SK-N-SH (cell line): ENCODE measurements around the gene MYOM3. TPM values are rescaled to one million over a fixed set of nuclear protein-coding genes. Genes with fewer than 3 reads are reported as not detected.

Experiments used
- CTCF ChIA-PET: fragments of 300-600, 350-600 bp; formaldehyde crosslinking; extraction: SDS; loops from one replicate; lab custom pipeline; 2021; lab: Yijun Ruan, JAX
- POLR2A ChIA-PET: fragments of 350-600 bp; sonication (Branson Sonifier 250); formaldehyde crosslinking; extraction: SDS; loops from one replicate; lab custom pipeline; 2020; ENCODE audit warnings: antibody characterized with exemption, inconsistent platforms; lab: Yijun Ruan, JAX
- DNase-seq: peaks from one replicate; pipeline ENCODE4 v3.0.0; 2012
- H2AFZ ChIP-seq: fragments of 200-600 bp; sonication (generic); 2 replicates; pipeline ENCODE4 v1.8.1; 2016; ENCODE audit warnings: antibody characterized with exemption, mild to moderate bottlenecking, low read depth
- H3F3A ChIP-seq: fragments of 200-600 bp; sonication (generic); replicated peaks from 2 replicates; pipeline ENCODE3; 2016; ENCODE audit warnings: antibody characterized with exemption, mild to moderate bottlenecking; ENCODE audit not compliant: insufficient read depth
- H3K27ac ChIP-seq, 2 experiments: fragments of 200-500 bp in 1 of 2; fragments of 200-600 bp in 1 of 2; sonication (Bioruptor generic) in 1 of 2; sonication (generic), shearing (Covaris generic) in 1 of 2; 2 replicates each; pipeline versions ENCODE4 v1.5.1 to v1.6.1; 2014 to 2016; ENCODE audit warnings: low read depth in 2 of 2, inconsistent platforms in 1 of 2, low read length in 1 of 2, mild to moderate bottlenecking in 1 of 2, mixed read lengths in 1 of 2
- H3K27me3 ChIP-seq: fragments of 200-600 bp; sonication (generic), shearing (Covaris generic); 2 replicates; pipeline ENCODE4 v1.6.1; 2016; ENCODE audit warnings: mixed run types; ENCODE audit not compliant: insufficient read depth
- H3K36me3 ChIP-seq, 2 experiments: fragments of 200-500 bp in 1 of 2; fragments of 200-600 bp in 1 of 2; sonication (Bioruptor generic) in 1 of 2; sonication (generic) in 1 of 2; replicated peaks in 1 of 2; 2 replicates each; pipeline versions ENCODE3 to v1.5.1; 2014 to 2016; ENCODE audit warnings: low read length in 1 of 2, mild to moderate bottlenecking in 1 of 2; ENCODE audit not compliant: insufficient read depth in 2 of 2, control insufficient read depth in 1 of 2
- H3K4me1 ChIP-seq, 2 experiments: fragments of 200-500 bp in 1 of 2; fragments of 200-600 bp in 1 of 2; sonication (Bioruptor generic) in 1 of 2; sonication (generic), shearing (Covaris generic) in 1 of 2; 2 replicates each; pipeline versions ENCODE4 v1.5.1 to v1.6.1; 2014 to 2016; ENCODE audit warnings: low read depth in 1 of 2, low read length in 1 of 2, mixed run types in 1 of 2; ENCODE audit not compliant: insufficient read depth in 2 of 2, control insufficient read depth in 1 of 2
- H3K4me2 ChIP-seq: fragments of 200-600 bp; sonication (generic), shearing (Covaris generic); 2 replicates; pipeline ENCODE4 v1.6.1; 2017; ENCODE audit warnings: mixed run types
- H3K4me3 ChIP-seq, 2 experiments: fragments of 200-500 bp in 1 of 2; fragments of 200-600 bp in 1 of 2; sonication (Bioruptor generic) in 1 of 2; sonication (generic), shearing (Covaris generic) in 1 of 2; 2 replicates each; pipeline versions ENCODE4 v1.5.1 to v1.8.1; 2014 to 2016; ENCODE audit warnings: low read depth in 2 of 2, inconsistent platforms in 1 of 2, low read length in 1 of 2, mild to moderate bottlenecking in 1 of 2, mixed read lengths in 1 of 2, moderate library complexity in 1 of 2
- H3K79me2 ChIP-seq: fragments of 200-600 bp; sonication (generic); 2 replicates; pipeline ENCODE4 v1.8.1; 2017; ENCODE audit warnings: mild to moderate bottlenecking; ENCODE audit not compliant: insufficient read depth
- H3K9ac ChIP-seq: fragments of 200-600 bp; sonication (generic); 2 replicates; pipeline ENCODE4 v1.6.1; 2017; ENCODE audit warnings: mixed run types
- H3K9me2 ChIP-seq: fragments of 200-600 bp; sonication (generic); 2 replicates; pipeline ENCODE4 v1.6.1; 2017; ENCODE audit warnings: mixed run types
- H3K9me3 ChIP-seq: fragments of 200-600 bp; sonication (generic); 2 replicates; pipeline ENCODE4 v1.6.1; 2017; ENCODE audit warnings: mixed run types, mild to moderate bottlenecking, moderate library complexity
- H4K20me1 ChIP-seq: fragments of 200-600 bp; sonication (generic); 2 replicates; pipeline ENCODE4 v1.6.1; 2017; ENCODE audit warnings: mild to moderate bottlenecking, mixed run types; ENCODE audit not compliant: insufficient read depth
- ELF1 ChIP-seq: IDR thresholded peaks from 2 replicates; pipeline ENCODE4 v1.4.0; 2012
- EZH2phosphoT487 ChIP-seq: fragments of 200-600 bp; sonication (generic); IDR thresholded peaks from 2 replicates; pipeline ENCODE4 v1.6.1; 2017; ENCODE audit warnings: low read depth, mixed run types, mild to moderate bottlenecking, antibody characterized with exemption, moderate library complexity, borderline replicate concordance
- FOXJ3 ChIP-seq: sonication (generic); formaldehyde crosslinking; IDR thresholded peaks from 2 replicates; pipeline ENCODE4 v1.5.1; 2020; ENCODE audit warnings: mild to moderate bottlenecking, missing genetic modification reagents
- FOXM1 ChIP-seq: IDR thresholded peaks from 2 replicates; pipeline ENCODE4 v1.4.0; 2012; ENCODE audit warnings: low read depth, mild to moderate bottlenecking
- GABPA ChIP-seq: IDR thresholded peaks from 2 replicates; pipeline ENCODE4 v1.4.0; 2012; ENCODE audit warnings: low read depth, mild to moderate bottlenecking
- JUND ChIP-seq: IDR thresholded peaks from 2 replicates; pipeline ENCODE4 v1.4.0; 2012
- MEF2A ChIP-seq: IDR thresholded peaks from 2 replicates; pipeline ENCODE4 v1.4.0; 2012; ENCODE audit warnings: low read depth, borderline replicate concordance
- NFIC ChIP-seq: IDR thresholded peaks from 2 replicates; pipeline ENCODE4 v1.4.0; 2012; ENCODE audit warnings: borderline replicate concordance
- RCOR1 ChIP-seq: fragments of 150-350 bp; IDR thresholded peaks from 2 replicates; pipeline ENCODE4 v1.6.1; 2017; ENCODE audit warnings: antibody characterized with exemption, low read length
- RFX5 ChIP-seq: IDR thresholded peaks from 2 replicates; pipeline ENCODE4 v1.6.1; 2012; ENCODE audit warnings: mild to moderate bottlenecking, improper control_type of control experiment, low read length
- SIN3A ChIP-seq: IDR thresholded peaks from 2 replicates; pipeline ENCODE4 v1.6.1; 2012; ENCODE audit warnings: low read depth, mild to moderate bottlenecking, low read length, moderate library complexity, borderline replicate concordance
- SMC3 ChIP-seq: IDR thresholded peaks from 2 replicates; pipeline ENCODE4 v1.6.1; 2012; ENCODE audit warnings: low read depth, low read length, improper control_type of control experiment
- TAF1 ChIP-seq: IDR thresholded peaks from 2 replicates; pipeline ENCODE4 v1.6.1; 2012; ENCODE audit warnings: low read depth, mild to moderate bottlenecking, low read length, moderate library complexity, borderline replicate concordance
- USF2 ChIP-seq: fragments of 150-350 bp; IDR thresholded peaks from 2 replicates; pipeline ENCODE4 v1.6.1; 2017; ENCODE audit warnings: antibody characterized with exemption, low read length, low read depth, borderline replicate concordance
- YY1 ChIP-seq: IDR thresholded peaks from 2 replicates; pipeline ENCODE4 v1.4.0; 2012; ENCODE audit warnings: low read depth, mild to moderate bottlenecking
- WGBS: methylation state at CpG from one replicate; pipeline ENCODE4 v1.1.6; 2017; ENCODE audit warnings: low lambda C conversion rate; 5-methylcytosine and 5-hydroxymethylcytosine counted together
- polyA plus RNA-seq, 3 experiments: library from polyadenylated mRNA; depleted of rRNA; stranded (reverse); fragments of >200 nt; gene quantifications; 2 replicates each; pipeline ENCODE4 v1.2.3, GENCODE V29; 2012
- TF ChIP-seq, protein P1 (sequence below): fragments of 200-600 bp; sonication (generic); IDR thresholded peaks from 2 replicates; pipeline ENCODE4 v1.6.1; 2017; ENCODE audit warnings: antibody characterized with exemption, mild to moderate bottlenecking, moderate library complexity

Gene MYOM3
- polyA plus RNA-seq, 1 of the 3 experiments (the other 2 are of a cell fraction), result 0.02 TPM

DNA sequence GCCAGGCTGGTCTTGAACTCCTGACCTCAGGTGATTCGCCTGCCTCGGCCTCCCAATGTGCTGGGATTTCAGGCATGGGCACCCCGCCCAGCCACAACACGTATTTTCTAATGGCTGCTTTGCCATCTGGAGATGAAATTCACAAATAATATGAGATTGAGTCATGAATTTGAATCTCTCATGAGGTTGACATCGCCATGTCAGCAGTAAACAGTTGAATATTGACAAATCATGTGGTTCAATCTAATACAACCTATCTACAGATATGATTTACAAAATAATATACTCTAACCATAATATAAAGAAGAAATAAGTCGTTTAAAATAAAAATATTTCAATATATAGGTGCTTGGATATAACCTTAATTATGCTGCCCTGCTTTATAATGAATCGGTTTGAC, 42.1 kb downstream of the MYOM3 start (continued):
- TF ChIP-seq FOXJ3 (CRISPR knock-in tag) (no peak), SIN3A (no peak), NFIC (no peak), TAF1 (no peak), GABPA (no peak), SMC3 (no peak), JUND (no peak), RFX5 (no peak)
- TF ChIP-seq, protein P1, sequence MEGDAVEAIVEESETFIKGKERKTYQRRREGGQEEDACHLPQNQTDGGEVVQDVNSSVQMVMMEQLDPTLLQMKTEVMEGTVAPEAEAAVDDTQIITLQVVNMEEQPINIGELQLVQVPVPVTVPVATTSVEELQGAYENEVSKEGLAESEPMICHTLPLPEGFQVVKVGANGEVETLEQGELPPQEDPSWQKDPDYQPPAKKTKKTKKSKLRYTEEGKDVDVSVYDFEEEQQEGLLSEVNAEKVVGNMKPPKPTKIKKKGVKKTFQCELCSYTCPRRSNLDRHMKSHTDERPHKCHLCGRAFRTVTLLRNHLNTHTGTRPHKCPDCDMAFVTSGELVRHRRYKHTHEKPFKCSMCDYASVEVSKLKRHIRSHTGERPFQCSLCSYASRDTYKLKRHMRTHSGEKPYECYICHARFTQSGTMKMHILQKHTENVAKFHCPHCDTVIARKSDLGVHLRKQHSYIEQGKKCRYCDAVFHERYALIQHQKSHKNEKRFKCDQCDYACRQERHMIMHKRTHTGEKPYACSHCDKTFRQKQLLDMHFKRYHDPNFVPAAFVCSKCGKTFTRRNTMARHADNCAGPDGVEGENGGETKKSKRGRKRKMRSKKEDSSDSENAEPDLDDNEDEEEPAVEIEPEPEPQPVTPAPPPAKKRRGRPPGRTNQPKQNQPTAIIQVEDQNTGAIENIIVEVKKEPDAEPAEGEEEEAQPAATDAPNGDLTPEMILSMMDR, result no peak

DNA sequence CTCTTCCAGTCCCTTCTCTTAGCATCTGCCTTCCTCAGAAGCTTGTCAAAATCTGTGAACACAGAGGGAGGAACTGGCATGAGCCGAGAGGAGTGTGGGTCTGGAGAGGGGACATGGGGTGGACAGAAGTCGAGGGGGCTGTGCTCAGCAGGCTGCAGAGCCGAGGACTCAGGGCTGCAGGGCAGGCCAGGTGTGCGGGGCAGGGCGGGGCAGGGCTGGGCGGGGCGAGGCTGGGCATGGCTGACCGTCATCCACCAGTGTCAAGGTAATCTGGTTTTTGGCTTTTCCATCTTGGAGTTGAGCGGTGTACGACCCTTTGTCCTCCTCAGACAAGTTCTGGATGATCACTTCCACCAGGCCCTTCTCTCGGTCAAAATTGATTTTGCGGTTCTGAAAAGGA, 44.0 kb downstream of the MYOM3 start:
- ChIA-PET POLR2A (no interaction called here), CTCF (interaction anchor here (1.2 to 5.3 kb wide), 2 partner anchors 82 to 131 kb away, joined by 5 to 31 read pairs; no protein-coding TSS in a partner anchor)
- H3K9ac ChIP-seq, result no peak overlapping the region
- H3K9me2 ChIP-seq, result no peaks in the 10 kb centered on the region
- no peak overlapping the region for H2AFZ ChIP-seq
- H3K79me2 ChIP-seq, result no peaks in the 10 kb centered on the region
- H3K4me3 ChIP-seq, result no peak overlapping the region
- no peaks in the 10 kb centered on the region for H3F3A ChIP-seq
- no peaks in the 10 kb centered on the region for H3K9me3 ChIP-seq
- no peak for DNase-seq
- no peak overlapping the region for H3K4me2 ChIP-seq
- H3K27me3 ChIP-seq, result no peaks in the 10 kb centered on the region
- TF ChIP-seq YY1, result no peak
- TF ChIP-seq, all 33 proteins: peak for 0
- Histone ChIP-seq H4K20me1 (no peaks in the 10 kb centered on the region), H3K27ac (no peak overlapping the region), H3K4me1 (peaks cover 0 to 3% of the 10 kb centered on the region in 2 experiments; a peak in 1 of 4 replicates), H3K36me3 (no peaks in the 10 kb centered on the region)
- WGBS, result 74% methylated on average over 9 of the region's 12 CpGs

GRCh38 chr1:24065304-24065703, 46.6 kb downstream of the MYOM3 start:
- Histone ChIP-seq H3K79me2 (no peaks in the 10 kb centered on the region), H3K27me3 (no peaks in the 10 kb centered on the region), H3K4me1 (no peaks in the 10 kb centered on the region), H3K9ac (no peak overlapping the region), H3K27ac (no peak overlapping the region), H3F3A (no peaks in the 10 kb centered on the region), H3K4me3 (no peak overlapping the region), H3K36me3 (no peaks in the 10 kb centered on the region), H4K20me1 (no peaks in the 10 kb centered on the region), H3K9me2 (no peaks in the 10 kb centered on the region), H3K9me3 (0 out of 2 replicates have a peak, but pooled peaks cover 4% of the 10 kb centered on the region), H2AFZ (no peak overlapping the region), H3K4me2 (no peak overlapping the region)
- TF ChIP-seq NFIC, result no peak
- no peak for TF ChIP-seq ELF1
- no peak for TF ChIP-seq MEF2A
- TF ChIP-seq EZH2phosphoT487, result no peak
- no peak for TF ChIP-seq USF2
- no peak for TF ChIP-seq RCOR1
- no peak for TF ChIP-seq FOXM1
- CTCF ChIA-PET, result no interaction called here
- no peak for DNase-seq
- 67% methylated on average over 5 of the region's 7 CpGs for WGBS
- POLR2A ChIA-PET, result no interaction called here
